Stimulated activated memory B cell treated with anti-CD40 and anti-IgM and Interleukin-4, amounts not matched to agents 10 μg/mL and 1 μg/mL and 100 μg/mL, for 72 hours (primary cell): ENCODE results near the gene ITGA3.
"Not testable (repeated sequence)": the region's sequence is repeated elsewhere in the genome, so short reads cannot be mapped to it uniquely, and the experiment has no call there.

Experiments
- ATAC-seq: fragments of 150-1000 bp; cut with Tn5 transposase; 2 replicates; pipeline ENCODE4 v1.10.0; 2021
- H3K27ac Mint-ChIP-seq: one replicate; pipeline ENCODE4 v1.8.0; 2022; ENCODE audit warnings: mild to moderate bottlenecking, mixed read lengths
- H3K27me3 Mint-ChIP-seq: one replicate; pipeline ENCODE4 v1.8.0; 2022; ENCODE audit warnings: mixed read lengths
- H3K36me3 Mint-ChIP-seq: one replicate; pipeline ENCODE4 v1.8.0; 2022; ENCODE audit warnings: mixed read lengths
- H3K4me1 Mint-ChIP-seq: one replicate; pipeline ENCODE4 v1.8.0; 2022; ENCODE audit warnings: mixed read lengths
- H3K4me3 Mint-ChIP-seq: one replicate; pipeline ENCODE4 v1.8.0; 2022; ENCODE audit warnings: mild to moderate bottlenecking, moderate library complexity, mixed read lengths
- H3K9me3 Mint-ChIP-seq: one replicate; pipeline ENCODE4 v1.8.0; 2022; ENCODE audit warnings: mixed read lengths

ITGA3 gene

DNA sequence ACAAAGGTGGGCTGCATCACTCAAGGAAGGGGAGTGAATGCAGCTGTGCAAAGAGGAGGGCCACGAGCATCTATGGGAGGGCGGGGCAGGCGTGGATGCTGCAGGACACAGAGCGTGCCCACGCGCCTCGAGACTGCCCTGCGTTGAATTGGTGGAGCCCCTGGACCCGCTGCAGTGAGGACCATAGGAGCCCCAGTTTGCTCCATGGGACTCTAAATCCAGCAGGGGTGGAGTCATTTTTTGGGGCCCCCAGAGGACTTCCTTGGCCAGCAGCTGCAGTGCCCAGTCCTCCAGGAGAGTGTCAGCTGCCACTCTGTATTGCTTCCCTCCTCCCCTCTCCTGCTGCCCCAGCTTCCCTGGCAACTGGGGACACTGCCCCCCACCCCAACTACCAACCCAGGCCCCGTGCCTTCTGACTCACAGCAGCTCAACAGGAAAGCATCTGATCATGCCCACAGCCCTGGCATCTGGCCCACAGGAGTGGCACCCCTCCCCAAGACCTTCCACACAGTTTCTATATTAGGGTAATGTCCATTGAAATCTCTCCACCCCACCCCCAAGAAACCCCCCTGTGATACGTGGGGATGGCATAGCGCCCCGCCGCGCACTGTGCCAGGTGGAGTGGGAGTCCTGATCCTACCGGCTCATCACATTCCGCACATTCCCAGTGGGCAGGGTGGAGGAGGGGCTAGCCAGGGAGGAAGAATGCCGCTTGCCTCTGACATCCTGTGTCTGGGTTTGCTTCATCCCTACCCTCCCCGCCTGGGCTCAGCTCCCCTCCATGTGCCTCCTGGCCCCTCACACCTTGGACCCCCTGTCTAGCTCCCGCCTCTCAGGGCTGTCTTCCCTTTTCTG lies 27.8 kb upstream of the ITGA3 start:
- no peaks in the 10 kb centered on the region for H3K9me3 Mint-ChIP-seq
- H3K27ac Mint-ChIP-seq, result peak overlapping the region; percentile 73
- H3K36me3 Mint-ChIP-seq, result no peaks in the 10 kb centered on the region
- H3K27me3 Mint-ChIP-seq, result peaks cover 34% of the 10 kb centered on the region
- peaks cover 11% of the 10 kb centered on the region for H3K4me1 Mint-ChIP-seq
- no peak overlapping the region for H3K4me3 Mint-ChIP-seq
- ATAC-seq, result no peak

DNA sequence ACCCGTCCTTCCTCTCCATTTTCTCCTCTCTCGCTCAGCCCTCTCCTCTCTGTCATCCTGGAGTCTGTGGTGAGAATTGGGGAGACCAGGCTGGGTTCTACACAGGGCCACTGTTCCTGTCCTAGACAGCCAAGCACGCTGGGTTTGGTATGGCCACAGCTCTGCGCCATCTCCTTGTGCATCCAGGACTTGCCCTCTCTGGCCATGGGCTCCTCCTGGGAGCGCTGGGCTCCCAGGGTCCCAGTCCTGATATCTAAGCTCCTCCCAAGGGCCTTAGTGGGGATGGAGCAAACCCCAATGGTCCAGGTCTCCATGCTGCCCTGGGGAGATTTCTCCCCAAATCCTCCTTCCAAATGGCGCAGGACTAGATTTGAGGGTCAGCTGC lies 27.2 kb upstream of the ITGA3 start:
- H3K4me3 Mint-ChIP-seq, result no peak overlapping the region

DNA sequence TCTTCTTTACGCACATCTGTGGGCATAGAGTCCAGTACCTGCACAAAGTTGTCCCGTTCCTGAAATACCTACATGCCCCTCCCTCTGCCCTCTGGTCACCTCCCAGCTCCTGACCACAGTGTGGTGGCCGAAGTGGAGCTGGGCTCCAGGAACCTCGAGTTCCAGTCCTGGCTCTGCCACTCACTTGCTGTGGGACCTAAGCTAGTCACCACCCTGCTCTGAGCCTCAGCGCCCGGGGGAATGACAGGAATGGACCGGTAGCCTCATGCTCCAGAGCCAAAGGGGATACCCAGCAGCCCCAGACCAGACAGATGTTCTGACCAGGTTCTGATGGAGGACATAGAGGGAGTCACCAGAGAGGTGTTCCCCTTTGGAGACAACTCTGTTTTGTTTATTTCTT lies 26.7 kb upstream of the ITGA3 start:
- H3K4me1 Mint-ChIP-seq, result peaks cover 11% of the 10 kb centered on the region
- H3K4me3 Mint-ChIP-seq, result no peak overlapping the region
- H3K27ac Mint-ChIP-seq, result no peak overlapping the region
- H3K36me3 Mint-ChIP-seq, result no peaks in the 10 kb centered on the region
- no peak for ATAC-seq
- peaks cover 38% of the 10 kb centered on the region for H3K27me3 Mint-ChIP-seq
- no peaks in the 10 kb centered on the region for H3K9me3 Mint-ChIP-seq

More for the DNA sequence above, 27.2 kb upstream of the ITGA3 start:
- Mint-ChIP-seq H3K4me1 (peaks cover 11% of the 10 kb centered on the region), H3K36me3 (no peaks in the 10 kb centered on the region), H3K27ac (no peak overlapping the region), H3K27me3 (peaks cover 34% of the 10 kb centered on the region), H3K9me3 (no peaks in the 10 kb centered on the region)
- ATAC-seq, result no peak

DNA sequence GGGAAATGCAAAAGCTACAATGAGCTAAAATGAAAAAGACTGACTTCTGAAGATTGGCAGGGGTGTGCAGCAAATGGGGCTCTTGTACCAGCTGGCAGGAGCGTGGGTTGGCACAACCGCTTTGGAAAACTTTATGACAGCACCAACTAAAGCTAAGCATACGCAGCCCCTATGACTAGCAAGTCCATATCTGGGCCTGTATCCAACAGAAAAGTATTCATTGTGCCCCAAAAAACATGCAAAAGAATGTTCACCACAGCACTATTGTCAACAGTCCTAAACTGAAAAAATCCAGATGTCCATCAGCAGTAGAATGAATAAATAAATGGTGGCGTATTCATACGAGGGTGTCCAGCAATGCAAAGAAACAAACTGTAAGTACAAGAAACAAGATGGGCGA lies 22.6 kb upstream of the ITGA3 start:
- H3K36me3 Mint-ChIP-seq, result no peaks in the 10 kb centered on the region
- H3K4me1 Mint-ChIP-seq, result no peaks in the 10 kb centered on the region
- H3K27me3 Mint-ChIP-seq, result peaks cover 31% of the 10 kb centered on the region
- H3K9me3 Mint-ChIP-seq, result no peaks in the 10 kb centered on the region
- no peak overlapping the region for H3K4me3 Mint-ChIP-seq
- H3K27ac Mint-ChIP-seq, result no peak overlapping the region
- no peak for ATAC-seq

DNA sequence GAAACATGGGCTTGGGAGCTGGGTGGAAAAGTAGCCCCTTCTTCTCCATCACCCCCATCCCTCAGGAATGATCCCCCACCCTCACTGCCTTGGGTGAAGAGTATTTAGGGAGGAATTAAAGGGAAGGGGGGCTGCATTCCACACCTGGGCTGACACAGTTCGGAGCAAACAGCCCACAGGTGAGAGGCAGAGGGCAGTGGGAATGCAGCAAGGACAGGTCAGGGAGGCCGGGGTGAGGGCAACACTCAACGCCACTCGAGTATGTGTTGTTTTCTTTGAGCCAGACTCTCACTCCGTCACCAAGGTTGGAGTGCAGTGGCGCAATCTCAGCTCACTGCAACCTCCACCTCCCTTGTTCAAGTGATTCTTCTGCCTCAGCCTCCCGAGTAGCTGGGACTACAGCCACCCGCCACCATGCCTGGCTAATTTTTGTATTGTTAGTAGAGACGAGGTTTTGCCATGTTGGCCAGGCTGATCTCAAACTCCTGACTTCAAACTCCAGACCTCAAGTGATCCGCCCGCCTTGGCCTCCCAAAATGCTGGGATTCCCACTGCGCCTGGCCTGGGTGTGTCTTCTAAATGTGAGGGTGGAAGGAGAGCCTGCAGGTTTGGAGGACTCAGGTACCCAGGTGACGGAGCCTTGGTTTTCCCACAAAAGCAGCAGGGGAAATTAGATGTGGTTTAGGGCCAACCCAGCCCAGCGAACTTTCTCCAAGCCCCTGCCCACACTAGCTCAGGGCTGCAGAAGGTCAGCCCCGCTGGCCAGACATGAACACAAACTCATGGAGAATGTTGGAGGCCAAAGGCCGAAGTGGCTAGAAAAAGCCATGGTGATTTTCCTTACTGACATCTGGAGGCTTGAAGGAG lies 21.2 kb upstream of the ITGA3 start:
- no peak overlapping the region for H3K27ac Mint-ChIP-seq
- no peaks in the 10 kb centered on the region for H3K4me1 Mint-ChIP-seq
- no peaks in the 10 kb centered on the region for H3K9me3 Mint-ChIP-seq
- peaks cover 18% of the 10 kb centered on the region for H3K27me3 Mint-ChIP-seq
- H3K4me3 Mint-ChIP-seq, result no peak overlapping the region
- H3K36me3 Mint-ChIP-seq, result no peaks in the 10 kb centered on the region
- no peak for ATAC-seq

DNA sequence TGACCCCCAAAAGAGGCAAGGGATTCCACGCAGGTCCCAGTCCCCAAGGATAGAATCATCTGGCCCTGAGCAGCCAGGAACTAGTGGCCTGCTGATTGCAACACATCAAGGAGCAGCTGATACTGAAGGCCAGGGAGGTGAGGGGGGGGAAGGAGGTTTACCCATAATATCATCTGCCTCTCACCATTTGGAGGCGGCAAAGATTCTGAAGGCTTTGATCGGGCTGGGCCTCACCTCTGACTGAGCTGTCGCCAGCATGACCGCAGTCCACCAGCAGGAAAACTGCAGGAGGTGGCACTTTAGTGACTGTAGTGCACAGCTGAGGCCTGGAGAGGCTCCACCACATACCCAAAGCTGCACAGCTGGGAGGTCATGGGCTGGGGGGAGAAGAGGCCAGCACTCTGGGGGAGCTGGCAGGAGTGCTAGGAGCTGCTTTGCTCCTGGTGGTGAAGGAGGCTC lies 20.5 kb upstream of the ITGA3 start:
- H3K27ac Mint-ChIP-seq, result peak overlapping the region; percentile 55
- no peak overlapping the region for H3K4me3 Mint-ChIP-seq
- no peaks in the 10 kb centered on the region for H3K4me1 Mint-ChIP-seq
- no peak for ATAC-seq
- H3K36me3 Mint-ChIP-seq, result no peaks in the 10 kb centered on the region
- H3K27me3 Mint-ChIP-seq, result peaks cover 13% of the 10 kb centered on the region
- no peaks in the 10 kb centered on the region for H3K9me3 Mint-ChIP-seq

DNA sequence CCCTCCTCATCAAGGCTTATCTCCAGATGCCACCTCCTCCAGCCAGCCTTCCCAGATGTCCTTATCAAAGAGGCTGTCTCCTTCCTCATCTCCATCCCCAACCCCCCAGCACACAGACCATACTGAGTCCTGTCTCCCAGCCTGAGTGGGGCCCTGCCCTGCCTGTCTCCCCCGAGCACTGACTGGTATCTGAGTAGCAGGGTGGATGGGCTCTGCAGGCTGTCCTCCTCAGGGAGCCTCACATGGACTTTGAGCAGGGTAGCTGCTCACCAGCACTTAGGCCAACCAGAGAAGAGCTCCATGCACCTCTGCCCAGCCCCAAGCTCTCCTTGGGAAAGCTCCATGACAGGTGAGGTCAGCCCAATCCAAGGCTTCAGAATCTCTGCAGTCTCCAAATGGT lies 20.0 kb upstream of the ITGA3 start:
- H3K9me3 Mint-ChIP-seq, result no peaks in the 10 kb centered on the region
- ATAC-seq, result no peak
- peaks cover 10% of the 10 kb centered on the region for H3K27me3 Mint-ChIP-seq
- no peaks in the 10 kb centered on the region for H3K4me1 Mint-ChIP-seq
- no peak overlapping the region for H3K4me3 Mint-ChIP-seq
- peak overlapping the region; percentile 55 for H3K27ac Mint-ChIP-seq
- no peaks in the 10 kb centered on the region for H3K36me3 Mint-ChIP-seq

DNA sequence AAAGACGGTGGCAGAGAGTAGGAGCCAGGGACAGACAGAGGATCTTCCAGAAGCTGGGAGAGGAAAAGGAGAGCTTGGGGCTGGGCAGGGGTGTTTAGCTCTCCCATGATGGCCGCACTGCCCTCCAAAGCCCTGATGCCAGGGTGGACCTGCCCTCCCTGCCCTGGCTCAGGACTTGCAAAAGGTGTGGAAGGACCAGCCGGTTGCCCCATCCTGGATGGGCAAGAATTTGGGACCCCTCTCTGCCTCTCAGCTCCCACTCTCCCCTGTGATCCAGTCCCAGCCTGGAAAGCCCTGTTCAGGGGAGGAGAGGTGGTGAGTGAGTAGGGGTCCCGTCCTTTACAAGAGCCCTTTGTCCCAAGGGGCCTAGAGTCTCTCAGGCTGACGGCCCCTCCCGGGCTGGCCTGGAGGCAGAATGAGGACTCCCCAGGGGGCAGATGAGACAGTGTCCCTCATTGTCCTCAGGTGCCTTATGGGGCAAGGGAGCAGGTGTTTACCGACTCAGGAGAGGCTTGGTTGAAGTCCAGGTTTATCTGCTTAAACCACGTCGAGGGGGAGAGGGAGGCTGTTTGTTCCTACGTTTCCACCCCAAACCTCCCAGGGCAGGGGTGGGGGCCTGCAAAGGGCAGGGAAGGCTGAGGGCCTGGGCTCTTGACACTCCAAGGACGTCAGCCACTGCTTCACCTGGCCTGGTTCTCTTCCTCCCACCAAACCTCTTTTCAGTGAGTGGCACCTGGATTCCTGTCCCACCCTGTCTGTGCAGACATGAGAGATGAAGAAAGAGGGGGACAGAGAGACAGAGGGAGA lies 19.3 kb upstream of the ITGA3 start:
- H3K27ac Mint-ChIP-seq, result no peak overlapping the region
- H3K4me3 Mint-ChIP-seq, result no peak overlapping the region
- peak; percentile 29 for ATAC-seq
- H3K36me3 Mint-ChIP-seq, result no peaks in the 10 kb centered on the region
- H3K27me3 Mint-ChIP-seq, result peaks cover 10% of the 10 kb centered on the region
- H3K9me3 Mint-ChIP-seq, result no peaks in the 10 kb centered on the region
- no peaks in the 10 kb centered on the region for H3K4me1 Mint-ChIP-seq

DNA sequence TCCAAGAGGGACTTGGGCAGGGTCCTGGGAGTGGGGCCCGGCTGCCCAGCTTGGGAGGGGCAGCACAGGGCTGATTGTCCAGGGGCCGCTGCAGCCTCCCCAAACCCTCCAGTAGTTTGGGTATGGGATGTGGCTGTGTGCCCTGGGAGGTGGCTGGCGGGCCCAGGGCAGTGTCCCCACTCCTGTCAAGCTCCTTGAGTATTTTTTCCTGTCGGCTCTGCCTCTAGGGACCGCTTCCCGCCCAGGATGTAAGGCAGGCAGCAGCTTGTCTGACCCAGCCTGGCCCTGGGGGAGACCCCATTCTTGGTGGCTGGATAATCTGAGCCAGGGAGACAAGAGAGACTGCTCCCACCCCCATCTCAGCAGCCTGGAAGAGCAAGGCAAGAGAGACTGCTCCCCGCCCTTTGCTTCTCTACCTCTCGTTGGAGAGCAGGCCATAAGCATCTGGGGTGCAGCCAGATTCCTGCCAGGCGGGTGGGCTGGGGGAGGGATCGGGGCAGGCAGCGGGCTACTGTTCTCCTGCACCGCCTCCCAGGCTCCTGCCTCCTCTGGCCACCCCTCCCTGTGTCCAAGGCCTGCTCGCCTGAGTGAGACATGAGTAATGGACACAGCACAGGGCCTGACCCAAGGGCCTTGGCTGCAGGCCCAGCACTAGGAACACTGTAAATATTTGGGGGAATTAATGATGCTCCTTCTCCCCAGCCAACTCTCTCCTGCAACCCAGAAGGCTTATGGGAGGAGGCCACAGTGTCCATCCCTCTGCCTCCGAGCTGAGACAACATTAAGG lies 18.4 kb upstream of the ITGA3 start:
- Mint-ChIP-seq H3K36me3 (no peaks in the 10 kb centered on the region), H3K9me3 (no peaks in the 10 kb centered on the region), H3K4me1 (no peaks in the 10 kb centered on the region), H3K27me3 (peaks cover 10% of the 10 kb centered on the region), H3K4me3 (no peak overlapping the region), H3K27ac (no peak overlapping the region)
- ATAC-seq, result no peak

DNA sequence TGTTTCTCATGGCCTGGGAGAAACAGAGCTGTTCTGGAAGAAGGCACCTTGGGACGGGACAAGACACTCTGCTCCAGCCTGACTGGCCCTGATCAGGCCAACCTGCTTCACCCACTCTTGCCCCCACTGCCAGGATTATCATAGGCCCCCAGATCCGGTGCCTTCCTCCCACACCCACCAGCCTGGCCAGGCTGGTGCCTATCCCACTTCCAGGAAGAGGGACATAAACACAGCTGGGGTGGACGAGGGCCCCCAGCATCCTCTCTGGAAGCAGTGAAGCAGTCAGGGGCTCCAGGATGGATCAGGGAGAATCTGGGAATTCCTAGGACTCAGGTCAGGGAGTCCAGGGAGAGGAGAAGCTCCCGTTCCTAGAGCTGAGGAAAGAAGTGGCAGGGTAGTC lies 16.9 kb upstream of the ITGA3 start:
- no peaks in the 10 kb centered on the region for H3K36me3 Mint-ChIP-seq
- no peak for ATAC-seq
- H3K27ac Mint-ChIP-seq, result no peak overlapping the region
- no peaks in the 10 kb centered on the region for H3K4me1 Mint-ChIP-seq
- H3K27me3 Mint-ChIP-seq, result peaks cover 7% of the 10 kb centered on the region
- no peak overlapping the region for H3K4me3 Mint-ChIP-seq
- no peaks in the 10 kb centered on the region for H3K9me3 Mint-ChIP-seq

DNA sequence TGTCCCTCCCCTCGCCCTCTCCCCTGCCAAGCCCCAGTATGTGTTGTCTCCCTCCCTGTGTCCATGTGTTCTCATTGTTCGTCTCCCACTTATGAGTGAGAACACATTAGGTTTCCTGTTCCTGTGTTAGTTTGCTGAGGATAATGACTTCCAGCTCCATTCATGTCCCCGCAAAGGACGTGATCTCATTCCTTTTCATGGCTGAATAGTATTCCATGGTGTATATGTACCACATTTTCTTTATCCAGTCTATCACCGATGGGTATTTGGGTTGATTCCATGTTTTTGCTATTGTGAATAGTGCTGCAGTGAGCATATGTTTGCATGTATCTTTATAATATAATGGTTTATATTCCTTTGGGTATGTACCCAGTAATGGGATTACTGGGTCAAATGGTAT lies 15.4 kb upstream of the ITGA3 start:
- not testable (repeated sequence) for H3K36me3 Mint-ChIP-seq, ATAC-seq, H3K27ac Mint-ChIP-seq, H3K27me3 Mint-ChIP-seq, H3K4me1 Mint-ChIP-seq, H3K4me3 Mint-ChIP-seq, H3K9me3 Mint-ChIP-seq

DNA sequence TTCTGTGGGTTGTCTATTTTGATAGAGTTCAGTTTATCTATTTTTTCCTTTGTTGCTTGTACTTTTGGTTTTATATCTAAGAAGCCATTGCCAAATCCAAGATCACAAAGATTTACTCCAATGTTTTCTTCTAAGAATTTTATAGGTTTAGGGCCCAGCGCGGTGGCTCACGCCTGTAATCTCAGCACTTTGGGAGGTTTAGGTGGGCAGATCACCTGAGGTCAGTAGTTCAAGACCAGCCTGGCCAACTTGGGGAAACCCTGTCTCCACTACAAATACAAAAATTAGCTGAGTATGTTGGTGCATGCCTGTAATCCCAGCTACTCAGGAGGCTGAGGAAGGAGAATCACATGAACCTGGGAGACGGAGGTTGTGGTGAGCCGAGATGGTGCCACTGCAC lies 13.7 kb upstream of the ITGA3 start:
- ATAC-seq, result no peak
- no peaks in the 10 kb centered on the region for H3K9me3 Mint-ChIP-seq
- no peak overlapping the region for H3K4me3 Mint-ChIP-seq
- no peaks in the 10 kb centered on the region for H3K4me1 Mint-ChIP-seq
- peaks cover 16% of the 10 kb centered on the region for H3K27me3 Mint-ChIP-seq
- H3K36me3 Mint-ChIP-seq, result no peaks in the 10 kb centered on the region
- H3K27ac Mint-ChIP-seq, result no peak overlapping the region

DNA sequence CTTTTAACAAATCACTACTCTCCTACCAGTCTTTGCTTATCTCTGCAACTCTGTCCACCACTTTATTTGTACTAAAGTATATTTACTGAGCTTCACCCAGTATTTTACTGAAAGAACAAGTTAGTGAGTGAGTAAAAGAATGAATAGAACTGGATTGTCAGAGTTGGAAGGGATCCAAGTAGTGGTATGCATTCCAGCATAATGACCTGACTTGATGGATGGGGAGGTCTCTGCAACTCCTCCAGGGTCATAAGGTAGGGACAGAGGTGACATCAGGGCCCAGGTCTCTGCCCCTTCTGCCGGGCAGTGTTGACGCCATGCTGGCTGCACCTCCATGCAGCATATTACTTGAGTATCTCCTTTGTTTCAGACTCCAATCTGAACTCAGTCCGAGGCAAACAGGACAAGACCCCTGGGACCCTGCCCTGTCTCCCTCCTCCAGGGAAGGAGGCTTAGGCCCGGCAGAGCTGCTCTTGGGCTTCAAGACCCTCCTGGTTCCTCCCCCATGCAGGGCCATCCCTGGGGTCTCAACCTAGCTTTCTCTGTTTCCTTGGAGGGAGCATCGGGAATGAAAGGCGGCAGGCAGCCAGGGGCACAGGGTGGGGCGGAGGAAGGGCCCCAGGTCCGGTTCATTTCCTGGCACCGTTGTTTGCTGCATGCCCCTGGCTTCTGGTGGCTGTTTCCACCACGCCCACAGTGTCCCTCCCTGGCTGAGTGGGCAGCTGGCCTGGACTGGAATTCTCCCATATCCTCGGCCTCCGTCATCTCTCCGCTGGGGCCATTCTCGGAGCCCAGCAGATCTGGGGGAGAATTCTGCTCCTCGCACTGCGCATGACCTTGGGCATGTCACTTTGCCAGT lies 12.4 kb upstream of the ITGA3 start:
- no peak overlapping the region for H3K4me3 Mint-ChIP-seq
- H3K27me3 Mint-ChIP-seq, result peaks cover 29% of the 10 kb centered on the region
- no peak overlapping the region for H3K27ac Mint-ChIP-seq
- no peaks in the 10 kb centered on the region for H3K9me3 Mint-ChIP-seq
- H3K4me1 Mint-ChIP-seq, result no peaks in the 10 kb centered on the region
- H3K36me3 Mint-ChIP-seq, result no peaks in the 10 kb centered on the region
- no peak for ATAC-seq

DNA sequence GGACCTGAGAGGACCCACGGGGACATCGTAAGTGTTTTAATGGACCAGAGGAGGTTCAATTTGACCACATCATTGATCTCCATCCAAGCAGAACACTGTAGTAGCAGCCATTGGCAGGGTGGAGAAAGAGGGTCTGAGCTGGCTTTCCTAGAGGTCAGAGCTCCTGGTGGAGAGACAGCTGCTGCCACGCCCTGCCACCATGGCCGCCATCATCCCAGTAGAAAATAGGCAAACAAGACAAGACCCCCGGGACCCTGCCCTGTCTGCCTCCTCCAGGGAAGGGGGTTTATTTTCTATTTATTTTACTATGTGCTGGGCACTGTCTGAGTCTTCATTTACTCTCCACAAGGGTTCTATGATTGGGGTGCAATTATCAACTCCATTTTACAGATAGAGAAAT lies 11.4 kb upstream of the ITGA3 start:
- no peaks in the 10 kb centered on the region for H3K9me3 Mint-ChIP-seq
- no peaks in the 10 kb centered on the region for H3K36me3 Mint-ChIP-seq
- no peak overlapping the region for H3K4me3 Mint-ChIP-seq
- no peak for ATAC-seq
- H3K27ac Mint-ChIP-seq, result no peak overlapping the region
- peaks cover 38% of the 10 kb centered on the region for H3K27me3 Mint-ChIP-seq
- H3K4me1 Mint-ChIP-seq, result no peaks in the 10 kb centered on the region
